B cell (primary cell): Measurements from ENCODE around the gene DLG3. TPM values are rescaled to one million over a fixed set of nuclear protein-coding genes. Genes with fewer than 3 reads are reported as not detected.
A peak's percentile ranks its signal among the peaks of the same experiment; 100 is the strongest.

Source experiments
- ATAC-seq: fragments of 200-7000 bp; cut with Tn5 transposase; one replicate; pipeline ENCODE4 v1.10.0; 2021; ENCODE audit warnings: low read depth, mild to moderate bottlenecking, moderate number of reproducible peaks, moderate library complexity
- CTCF ChIA-PET: fragments of 350-600 bp; sonication (Branson Sonifier 250); formaldehyde crosslinking; loops from one replicate; lab custom pipeline; 2021; ENCODE audit warnings: antibody characterized with exemption, inconsistent platforms; lab: Charles Lee
- POLR2A ChIA-PET: fragments of 350-600 bp; sonication (Branson Sonifier 250); formaldehyde crosslinking; loops from one replicate; lab custom pipeline; 2021; ENCODE audit warnings: antibody characterized with exemption; lab: Charles Lee
- DNase-seq: peaks from one replicate; pipeline ENCODE4 v3.0.0; 2013
- H2AFZ ChIP-seq: 2 replicates; pipeline ENCODE4 v1.6.1; 2012; ENCODE audit warnings: mild to moderate bottlenecking, low read depth, low read length; ENCODE audit not compliant: insufficient read depth, poor library complexity, severe bottlenecking
- H3K27ac ChIP-seq, 2 donors: 1 replicate in 1 of 2; 2 replicates in 1 of 2; pipeline ENCODE4 v1.5.1; 2012 to 2013; ENCODE audit warnings: low read length in 2 of 2, mild to moderate bottlenecking in 2 of 2, moderate library complexity in 1 of 2
- H3K27me3 ChIP-seq, 4 experiments: fragments of 200-600 bp in 1 of 4; sonication (generic) in 1 of 4; replicated peaks in 1 of 4; 1 replicate in 2 of 4; 2 replicates in 2 of 4; pipeline versions ENCODE4 v1.6.1 to v1.7.0; 2013 to 2016; ENCODE audit warnings: low read length in 3 of 4, mild to moderate bottlenecking in 2 of 4, mixed read lengths in 1 of 4, moderate library complexity in 1 of 4; ENCODE audit not compliant: insufficient read depth in 4 of 4, control insufficient read depth in 3 of 4; ENCODE audit errors: control extremely low read depth in 1 of 4
- H3K36me3 ChIP-seq, 2 experiments: replicated peaks in 1 of 2; 1 replicate in 1 of 2; 2 replicates in 1 of 2; pipeline versions ENCODE4 v1.6.1 to v1.7.1; 2013; ENCODE audit warnings: low read length in 1 of 2; ENCODE audit not compliant: insufficient read depth in 2 of 2, control insufficient read depth in 1 of 2; ENCODE audit errors: control extremely low read depth in 1 of 2, extremely low read depth in 1 of 2
- H3K4me1 ChIP-seq, 2 donors: fragments of 200-600 bp in 1 of 2; sonication (generic) in 1 of 2; 1 replicate in 1 of 2; 2 replicates in 1 of 2; pipeline versions ENCODE4 v1.5.1 to v1.6.1; 2013 to 2017; ENCODE audit warnings: low read length in 2 of 2; ENCODE audit not compliant: control insufficient read depth in 2 of 2, insufficient read depth in 2 of 2
- H3K4me2 ChIP-seq: replicated peaks from 2 replicates; pipeline ENCODE3; 2012; ENCODE audit warnings: mild to moderate bottlenecking, low read depth, low read length; ENCODE audit not compliant: poor library complexity, severe bottlenecking
- H3K4me3 ChIP-seq, 5 experiments: fragments of 200-600 bp in 1 of 5; sonication (generic) in 1 of 5; 1 replicate in 3 of 5; 2 replicates in 2 of 5; pipeline versions ENCODE4 v1.5.1 to v1.7.0; 2011 to 2016; ENCODE audit warnings: low read length in 4 of 5, mild to moderate bottlenecking in 4 of 5, low read depth in 2 of 5, control low read depth in 1 of 5, moderate library complexity in 1 of 5; ENCODE audit not compliant: insufficient read depth in 1 of 5; ENCODE audit errors: control extremely low read depth in 1 of 5, extremely low read depth in 1 of 5
- H3K79me2 ChIP-seq: fragments of 200-600 bp; sonication (generic); one replicate; pipeline ENCODE4 v1.6.0; 2016; ENCODE audit warnings: low read length; ENCODE audit not compliant: control insufficient read depth, insufficient read depth
- H3K9ac ChIP-seq: fragments of 200-600 bp; sonication (generic); 2 replicates; pipeline ENCODE4 v1.6.1; 2017; ENCODE audit warnings: mild to moderate bottlenecking, low read length, moderate library complexity
- H3K9me3 ChIP-seq, 3 donors: one replicate each; pipeline versions ENCODE4 v1.6.1 to v1.7.1; 2013; ENCODE audit warnings: low read length in 2 of 3; ENCODE audit not compliant: control insufficient read depth in 2 of 3, insufficient read depth in 1 of 3; ENCODE audit errors: control extremely low read depth in 1 of 3
- H4K20me1 ChIP-seq: 2 replicates; pipeline ENCODE4 v1.6.0; 2012; ENCODE audit warnings: mild to moderate bottlenecking, low read length; ENCODE audit not compliant: insufficient read depth, control insufficient read depth, poor library complexity, severe bottlenecking
- H3K27ac Mint-ChIP-seq: one replicate; pipeline ENCODE4 v1.8.0; 2021; ENCODE audit warnings: mixed read lengths
- H3K27me3 Mint-ChIP-seq: one replicate; pipeline ENCODE4 v1.8.0; 2021; ENCODE audit warnings: mixed read lengths
- H3K4me1 Mint-ChIP-seq: one replicate; pipeline ENCODE4 v1.8.0; 2021; ENCODE audit warnings: mixed read lengths
- H3K4me3 Mint-ChIP-seq: one replicate; pipeline ENCODE4 v1.8.0; 2021; ENCODE audit warnings: mixed read lengths
- H3K9me3 Mint-ChIP-seq: one replicate; pipeline ENCODE4 v1.8.0; 2022; ENCODE audit warnings: mixed read lengths; ENCODE audit not compliant: insufficient read depth
- EZH2 ChIP-seq: IDR thresholded peaks from 2 replicates; pipeline ENCODE4 v1.6.1; 2012; ENCODE audit warnings: borderline replicate concordance, low read depth, mild to moderate bottlenecking, moderate library complexity, low read length; ENCODE audit not compliant: insufficient read depth, poor library complexity, severe bottlenecking
- WGBS: methylation state at CpG from one replicate; pipeline ENCODE4 v1.1.5; 2013; ENCODE audit warnings: missing lambda C conversion rate; ENCODE audit not compliant: insufficient coverage; 5-methylcytosine and 5-hydroxymethylcytosine counted together
- intact Hi-C: fragments of 100-400 bp; cut with micrococcal nuclease; formaldehyde crosslinking; loops from one replicate; pipeline ENCODE4 v1.10.0; 2022
- polyA plus RNA-seq: library from polyadenylated mRNA; depleted of rRNA; stranded (reverse); fragments of >200 nt; gene quantifications from 2 replicates; pipeline ENCODE4 v1.2.3, GENCODE V29; 2012
- total RNA-seq, 2 donors: library from RNA; stranded (reverse); fragments of 120-200 nt in 1 of 2; gene quantifications; 1 replicate in 1 of 2; 2 replicates in 1 of 2; pipeline versions ENCODE4 v1.2.3 to v1.2.4, GENCODE V29; 2013 to 2022
- TF ChIP-seq, protein P1 (sequence below): fragments of 200-600 bp; IDR thresholded peaks from one replicate; pipeline ENCODE4 v1.8.0; 2022; ENCODE audit warnings: antibody characterized with exemption, mild to moderate bottlenecking

Gene DLG3
- total and polyA plus RNA-seq, 2 donors (not counting 1 experiment from before 2014, with no cell fraction given): 1.5 to 6.9 TPM

DNA sequence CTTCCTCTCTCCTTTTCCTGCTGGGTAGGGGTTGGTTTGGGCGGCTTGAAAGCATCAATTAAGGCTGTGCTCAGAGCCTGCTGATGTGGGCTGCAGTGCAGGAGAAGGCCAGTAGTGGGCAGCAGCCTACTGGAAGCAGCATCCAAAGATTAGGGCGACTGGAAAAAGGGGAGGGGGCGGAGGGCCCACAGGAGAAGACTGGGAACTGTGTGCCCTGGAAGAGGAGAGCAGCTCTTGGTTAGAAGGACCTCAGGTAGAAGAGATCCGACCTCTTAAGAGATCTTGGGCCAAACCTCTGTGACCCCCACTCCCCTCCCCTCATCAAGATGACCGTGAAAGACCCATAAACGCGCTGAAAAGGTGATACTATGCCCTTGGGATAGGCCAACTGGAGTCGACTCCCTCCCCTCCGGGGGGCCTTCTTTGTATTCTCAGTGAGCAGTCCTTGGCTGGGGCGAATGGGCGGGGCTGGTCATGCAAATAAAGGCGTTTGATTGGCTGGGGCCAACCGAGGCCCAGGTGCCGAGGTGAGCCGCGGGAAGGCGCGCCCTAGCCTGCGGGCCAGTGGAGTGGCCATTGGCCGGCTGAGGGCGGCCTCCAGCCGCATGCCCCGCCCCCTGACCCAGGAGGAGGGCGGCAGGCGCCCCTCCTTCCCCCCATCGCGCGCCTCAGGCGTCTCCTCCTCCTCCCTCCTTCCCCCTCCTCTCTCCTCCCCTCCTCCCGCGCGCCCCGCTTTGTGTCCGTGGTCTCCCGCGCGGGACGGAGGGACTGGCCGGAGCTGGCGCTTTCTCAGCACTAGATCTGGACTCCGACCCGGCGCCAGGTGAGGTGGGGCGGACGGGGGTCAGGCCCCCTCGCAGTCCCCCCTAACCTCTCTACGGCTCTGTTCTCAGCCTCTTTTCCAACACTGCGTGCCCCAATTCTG, 10.1 kb downstream of the DLG3 start:
- H3K79me2 ChIP-seq: no peaks in the 10 kb centered on the region
- peak overlapping the region; percentile 63 for H3K9ac ChIP-seq
- peak overlapping the region; percentile 89 for H2AFZ ChIP-seq
- peak; percentile 72 for DNase-seq
- no peaks in the 10 kb centered on the region for H3K27me3 ChIP-seq
- POLR2A ChIA-PET: interaction anchor here (1.3 kb wide), 1 partner anchor 20 kb away, joined by 3 read pairs; no protein-coding TSS in a partner anchor
- no peaks in the 10 kb centered on the region for H3K36me3 ChIP-seq
- peak; percentile 67 for ATAC-seq
- peak overlapping the region; percentile 84 for H3K4me2 ChIP-seq
- CTCF ChIA-PET: interaction anchor here (2.3 kb wide), 1 partner anchor 19 kb away, joined by 5 read pairs; no protein-coding TSS in a partner anchor
- peak overlapping the region in 4 of 5 experiments; percentile 36 to 63 (median 52) for H3K4me3 ChIP-seq
- TF ChIP-seq EZH2: no peak
- TF ChIP-seq, protein P1, sequence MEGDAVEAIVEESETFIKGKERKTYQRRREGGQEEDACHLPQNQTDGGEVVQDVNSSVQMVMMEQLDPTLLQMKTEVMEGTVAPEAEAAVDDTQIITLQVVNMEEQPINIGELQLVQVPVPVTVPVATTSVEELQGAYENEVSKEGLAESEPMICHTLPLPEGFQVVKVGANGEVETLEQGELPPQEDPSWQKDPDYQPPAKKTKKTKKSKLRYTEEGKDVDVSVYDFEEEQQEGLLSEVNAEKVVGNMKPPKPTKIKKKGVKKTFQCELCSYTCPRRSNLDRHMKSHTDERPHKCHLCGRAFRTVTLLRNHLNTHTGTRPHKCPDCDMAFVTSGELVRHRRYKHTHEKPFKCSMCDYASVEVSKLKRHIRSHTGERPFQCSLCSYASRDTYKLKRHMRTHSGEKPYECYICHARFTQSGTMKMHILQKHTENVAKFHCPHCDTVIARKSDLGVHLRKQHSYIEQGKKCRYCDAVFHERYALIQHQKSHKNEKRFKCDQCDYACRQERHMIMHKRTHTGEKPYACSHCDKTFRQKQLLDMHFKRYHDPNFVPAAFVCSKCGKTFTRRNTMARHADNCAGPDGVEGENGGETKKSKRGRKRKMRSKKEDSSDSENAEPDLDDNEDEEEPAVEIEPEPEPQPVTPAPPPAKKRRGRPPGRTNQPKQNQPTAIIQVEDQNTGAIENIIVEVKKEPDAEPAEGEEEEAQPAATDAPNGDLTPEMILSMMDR: peak; percentile 69
- peak overlapping the region in 1 of 2 donors; percentile 25 for H3K27ac ChIP-seq
- peaks cover 27 to 36% of the 10 kb centered on the region in 2 donors for H3K4me1 ChIP-seq
- no peaks in the 10 kb centered on the region for H3K9me3 ChIP-seq
- Mint-ChIP-seq H3K27ac (peak overlapping the region; percentile 46), H3K9me3 (no peaks in the 10 kb centered on the region), H3K27me3 (no peaks in the 10 kb centered on the region), H3K4me1 (peaks cover 40% of the 10 kb centered on the region), H3K4me3 (peak overlapping the region; percentile 84)
- intact Hi-C loops: loop anchor here (1.0 to 10.0 kb wide), 5 partner anchors 20 to 743 kb away; partner anchors contain the start of genes IGBP1 and SNX12
- 4% methylated on average over 14 of the region's 48 CpGs for WGBS
- H4K20me1 ChIP-seq: no peaks in the 10 kb centered on the region
